CD4-positive, alpha-beta T cell treated with Interleukin-21 for 1 hour (primary cell): Measurements from ENCODE around the gene SORCS2.

ENCODE experiments used
- DNase-seq: peaks from one replicate; pipeline ENCODE4 v3.0.0-alpha.2; 2020

The SORCS2 gene

DNA sequence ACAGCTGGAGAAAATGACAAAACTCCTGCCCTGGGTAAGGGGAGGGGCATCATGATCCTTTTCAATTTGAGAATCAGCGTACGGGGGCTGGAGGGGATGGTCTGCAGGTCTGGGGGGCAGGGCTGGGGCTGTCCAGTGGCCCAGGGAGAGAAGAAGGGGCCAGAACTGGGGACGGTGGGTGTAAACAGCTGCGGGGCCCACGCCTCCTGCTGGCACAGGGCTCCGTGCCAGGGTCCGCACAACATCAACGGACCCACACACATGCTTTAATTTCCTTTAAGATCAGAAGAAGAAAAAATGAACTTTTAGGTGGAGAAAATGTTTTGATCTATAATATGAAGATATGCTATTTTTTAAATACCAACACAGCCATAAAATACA, 190.3 kb downstream of the SORCS2 start:
- DNase-seq, result no peak

DNA sequence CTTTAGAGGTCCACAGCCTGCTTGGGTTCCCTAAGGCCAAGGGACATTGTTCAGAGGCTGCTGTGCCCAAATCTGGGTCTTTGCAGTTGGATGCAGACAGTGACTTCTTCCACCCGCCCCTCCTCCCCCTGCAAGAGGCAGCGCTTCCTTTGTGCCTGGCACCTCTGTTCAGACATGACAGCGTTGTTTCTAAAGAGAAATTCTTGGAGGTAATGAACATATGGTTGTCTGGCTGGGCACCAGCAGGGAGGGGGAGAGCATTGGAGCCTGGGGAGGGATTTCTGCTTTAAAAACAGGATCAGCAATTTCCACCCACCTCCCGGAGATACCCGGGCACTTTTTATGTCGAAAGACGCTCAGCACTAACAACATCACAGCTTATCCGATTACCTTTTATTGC, 190.9 kb downstream of the SORCS2 start:
- no peak for DNase-seq

DNA sequence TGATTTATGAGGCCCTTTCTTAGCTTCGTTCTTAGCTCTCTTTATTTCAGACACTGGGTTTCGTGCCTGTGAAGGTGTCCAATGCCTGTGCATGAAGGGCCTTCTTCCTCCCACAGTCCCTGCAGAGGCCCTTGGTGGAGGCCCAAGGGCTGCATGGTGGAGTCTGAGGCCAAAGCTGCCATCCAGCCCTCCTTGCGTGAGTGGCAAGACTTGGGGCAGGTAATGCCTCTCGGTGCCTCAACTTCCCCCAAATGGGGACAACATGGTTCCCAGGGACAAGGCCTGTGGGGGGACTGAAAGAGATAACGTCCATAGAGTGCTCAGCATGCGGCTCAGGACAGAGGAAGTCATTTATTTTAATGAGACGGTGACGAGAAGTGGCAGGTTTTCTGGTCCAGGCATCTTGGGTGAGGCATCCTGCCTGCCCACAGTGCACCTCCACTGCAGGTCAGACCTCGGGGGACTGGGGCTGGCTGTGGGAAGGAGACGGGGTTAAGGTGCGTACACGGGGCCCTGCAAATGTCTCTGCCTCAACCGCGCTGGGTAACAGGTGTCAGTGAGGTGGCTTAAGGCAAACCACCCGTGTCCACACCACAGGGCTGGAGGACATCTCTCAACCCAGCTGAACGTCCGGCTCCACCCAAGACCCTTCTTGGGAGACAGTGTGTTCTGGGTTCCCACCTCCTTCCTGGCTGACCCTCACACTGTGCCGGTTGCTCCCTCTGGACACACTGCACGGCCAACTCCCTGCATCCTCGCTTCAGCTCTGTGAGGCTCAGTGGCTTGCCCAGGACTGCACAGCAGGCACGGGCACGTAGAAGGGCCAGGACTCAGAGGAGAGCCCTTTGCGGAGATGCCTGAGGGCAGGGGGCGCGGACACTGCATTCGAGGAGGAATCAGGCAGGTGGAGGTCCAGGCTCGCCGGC, 191.9 kb downstream of the SORCS2 start:
- no peak for DNase-seq

DNA sequence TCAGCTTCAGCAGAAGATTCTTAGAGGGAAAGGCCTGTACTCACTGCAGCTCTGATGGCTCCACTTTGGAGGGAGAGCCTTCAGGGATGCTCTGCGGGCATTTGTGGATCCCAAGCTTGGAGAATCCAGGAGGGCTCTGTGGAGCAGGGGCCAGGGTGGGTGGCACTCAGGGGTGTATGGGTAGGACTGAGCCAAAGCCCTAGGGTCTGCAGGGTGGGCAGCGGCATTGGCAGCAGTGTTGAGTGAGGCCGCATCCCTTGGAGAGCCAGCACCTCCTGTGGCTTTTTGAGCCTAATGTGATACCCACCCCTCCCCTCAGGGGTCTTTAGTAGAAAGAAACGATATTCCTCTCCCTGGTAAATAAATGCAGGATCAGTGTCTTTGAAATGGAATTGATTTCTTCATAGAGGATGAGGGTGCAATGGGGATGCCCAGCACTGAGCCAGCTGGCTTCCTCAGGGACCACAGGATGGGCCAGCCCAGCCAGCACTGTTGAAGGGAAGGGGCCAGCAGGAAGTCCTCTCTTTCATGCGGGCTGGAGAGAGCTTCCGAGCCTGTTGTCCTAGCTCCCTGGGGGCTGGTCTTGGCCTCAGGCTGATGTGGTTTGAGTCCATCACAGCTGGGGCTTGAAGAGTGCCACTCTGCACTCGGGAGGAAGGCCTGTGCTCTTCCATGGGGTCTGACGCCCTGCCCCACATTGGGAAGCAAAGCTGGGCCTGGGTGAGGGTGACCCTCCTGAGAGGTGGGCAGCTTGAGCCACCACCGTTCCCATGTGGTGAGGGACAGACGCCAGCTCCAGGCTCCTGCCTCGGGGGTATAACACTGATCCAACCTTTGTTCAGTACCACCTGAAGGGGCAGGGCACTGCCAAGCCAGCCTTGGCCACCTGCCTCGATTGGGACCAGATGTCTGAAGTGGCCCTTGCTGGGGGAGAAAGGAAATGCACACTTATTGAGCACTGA, 192.9 kb downstream of the SORCS2 start:
- no peak for DNase-seq

DNA sequence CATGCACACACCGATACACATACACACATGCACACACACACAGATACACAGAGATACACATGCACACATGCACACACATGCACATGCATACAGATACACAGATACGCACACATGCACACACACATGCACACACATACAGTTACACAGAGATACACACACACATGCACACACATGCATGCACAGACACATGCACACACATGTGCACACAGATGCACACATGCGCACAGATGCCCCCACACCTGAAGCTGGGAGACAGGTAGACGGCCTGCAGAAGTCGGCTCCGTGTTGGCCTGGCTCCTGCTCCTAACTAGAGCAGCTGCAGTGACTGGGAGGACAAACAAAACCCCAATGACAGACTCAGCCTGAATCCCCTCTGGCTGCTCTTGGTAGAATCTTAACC, 195.6 kb downstream of the SORCS2 start:
- no peak for DNase-seq

DNA sequence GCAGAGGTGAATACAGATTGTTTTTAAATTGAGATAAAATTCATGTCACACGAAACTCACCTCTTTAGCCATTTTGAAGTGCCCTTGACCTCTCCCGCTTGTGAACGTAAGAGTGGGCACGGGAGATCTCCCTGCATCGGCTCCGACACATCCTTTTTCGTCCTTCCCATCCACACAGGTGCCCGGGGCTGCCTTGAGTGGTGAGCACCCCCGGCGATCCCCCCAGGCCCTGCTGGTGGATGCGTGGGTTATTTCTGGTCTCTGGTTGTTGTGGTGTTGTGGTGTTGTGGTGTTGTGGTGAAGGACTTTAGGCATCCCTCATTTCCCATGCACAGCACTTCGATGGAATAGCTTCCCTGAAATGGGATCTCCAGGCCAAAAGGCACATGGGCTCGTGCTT, 196.3 kb downstream of the SORCS2 start:
- DNase-seq, result no peak

DNA sequence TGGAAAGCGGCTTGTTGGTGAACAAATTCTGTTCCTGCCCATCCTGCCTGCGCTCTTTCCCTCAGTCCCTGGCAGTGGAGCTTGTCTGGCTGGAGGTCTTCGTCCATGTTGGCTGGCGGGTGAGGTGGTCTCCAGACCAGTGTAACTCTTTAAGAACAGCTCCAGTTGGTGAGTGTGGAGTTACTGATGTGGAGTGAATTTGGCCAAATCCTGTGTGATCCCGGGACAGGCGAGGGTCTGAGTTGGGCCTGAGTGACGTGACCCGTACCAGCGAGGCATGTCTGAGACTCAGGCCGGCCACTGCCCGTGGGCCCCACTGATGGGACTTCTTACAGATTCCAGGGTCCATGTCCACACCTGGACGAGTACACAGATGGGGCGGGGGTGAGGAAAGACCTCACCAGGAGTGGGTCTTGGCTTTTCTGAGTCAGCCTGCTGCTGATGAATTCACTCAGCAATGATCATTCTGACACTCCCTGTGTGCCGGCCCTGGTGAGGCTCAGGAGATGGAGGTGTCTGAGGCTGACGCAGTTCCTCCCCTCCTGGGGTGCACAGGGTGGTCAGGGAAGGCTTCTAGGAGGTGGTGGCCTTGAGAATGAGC, 196.9 kb downstream of the SORCS2 start:
- no peak for DNase-seq

DNA sequence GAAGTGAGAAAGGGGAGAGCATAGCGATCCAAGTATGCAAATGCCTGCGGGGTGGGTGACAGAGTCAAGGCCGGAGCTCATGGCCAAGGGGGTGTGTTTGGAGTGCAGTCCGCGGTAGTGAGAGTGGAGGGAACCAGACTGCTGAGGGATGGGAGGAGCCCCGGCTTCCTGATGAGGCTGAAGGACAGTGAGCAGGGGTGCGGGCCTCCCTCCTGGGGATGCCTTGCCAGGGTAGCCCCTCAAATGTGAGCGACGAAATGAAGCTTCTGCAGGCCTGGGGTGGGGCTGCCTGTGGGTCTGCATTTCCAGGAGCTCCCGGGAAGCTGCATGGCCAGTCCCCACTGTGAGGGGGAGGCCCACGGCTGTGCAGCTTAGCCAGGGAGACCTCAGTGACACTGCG, 197.4 kb downstream of the SORCS2 start:
- no peak for DNase-seq

DNA sequence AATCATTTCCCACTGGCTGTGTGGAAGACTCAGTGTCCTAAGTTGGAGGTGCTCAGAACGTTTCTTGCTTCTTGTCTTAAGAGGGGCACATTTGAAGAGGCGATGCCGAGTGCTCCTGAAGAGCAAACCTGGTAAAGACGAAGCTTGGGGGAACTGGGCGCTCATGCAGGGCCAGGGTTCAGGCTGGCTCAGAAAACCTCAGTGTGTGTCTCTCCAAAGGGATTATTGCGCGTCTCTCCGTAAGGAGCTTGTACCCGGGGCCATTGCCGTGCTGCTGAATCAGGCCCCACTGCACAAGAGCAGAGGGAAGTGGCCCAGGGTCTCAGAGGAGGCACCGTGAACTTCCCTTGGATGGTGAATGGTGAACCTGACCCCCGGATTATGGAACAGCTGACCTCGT, 198.0 kb downstream of the SORCS2 start:
- no peak for DNase-seq

DNA sequence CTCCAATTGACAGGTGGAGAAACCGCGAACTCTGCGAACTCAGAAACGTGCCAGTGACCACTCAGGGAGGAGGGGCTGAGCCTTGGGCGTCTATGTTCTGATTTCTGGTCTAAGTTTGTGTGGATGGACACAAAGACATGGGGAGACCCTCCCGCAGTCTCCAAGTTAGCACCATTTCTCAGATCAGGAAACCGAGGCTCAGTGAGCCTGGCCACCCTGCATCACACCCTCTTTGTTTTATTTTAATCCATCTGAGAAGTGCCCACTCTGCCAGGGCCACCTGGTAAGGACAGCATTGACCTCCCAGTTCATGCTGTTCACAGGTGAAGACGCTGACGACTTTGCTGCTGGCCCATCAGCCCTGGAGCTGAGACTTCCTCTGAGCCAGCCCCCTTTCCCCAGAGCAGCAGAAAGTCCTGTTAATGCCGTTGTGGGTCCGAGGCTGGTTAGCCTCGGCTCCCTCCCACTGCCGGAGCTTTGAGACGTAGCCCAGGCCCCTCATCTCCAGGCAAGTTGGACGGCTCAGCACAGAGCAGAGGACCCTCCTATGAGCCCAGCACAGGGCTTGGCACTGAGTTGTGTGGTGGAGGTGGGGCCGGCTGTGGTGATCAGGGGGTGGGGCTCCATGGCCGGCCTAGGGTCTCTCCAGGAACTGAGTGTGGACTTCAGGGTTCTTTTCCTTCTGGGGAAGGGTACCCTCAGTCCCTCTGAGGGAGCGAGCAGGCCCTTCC, 198.7 kb downstream of the SORCS2 start:
- DNase-seq, result no peak

DNA sequence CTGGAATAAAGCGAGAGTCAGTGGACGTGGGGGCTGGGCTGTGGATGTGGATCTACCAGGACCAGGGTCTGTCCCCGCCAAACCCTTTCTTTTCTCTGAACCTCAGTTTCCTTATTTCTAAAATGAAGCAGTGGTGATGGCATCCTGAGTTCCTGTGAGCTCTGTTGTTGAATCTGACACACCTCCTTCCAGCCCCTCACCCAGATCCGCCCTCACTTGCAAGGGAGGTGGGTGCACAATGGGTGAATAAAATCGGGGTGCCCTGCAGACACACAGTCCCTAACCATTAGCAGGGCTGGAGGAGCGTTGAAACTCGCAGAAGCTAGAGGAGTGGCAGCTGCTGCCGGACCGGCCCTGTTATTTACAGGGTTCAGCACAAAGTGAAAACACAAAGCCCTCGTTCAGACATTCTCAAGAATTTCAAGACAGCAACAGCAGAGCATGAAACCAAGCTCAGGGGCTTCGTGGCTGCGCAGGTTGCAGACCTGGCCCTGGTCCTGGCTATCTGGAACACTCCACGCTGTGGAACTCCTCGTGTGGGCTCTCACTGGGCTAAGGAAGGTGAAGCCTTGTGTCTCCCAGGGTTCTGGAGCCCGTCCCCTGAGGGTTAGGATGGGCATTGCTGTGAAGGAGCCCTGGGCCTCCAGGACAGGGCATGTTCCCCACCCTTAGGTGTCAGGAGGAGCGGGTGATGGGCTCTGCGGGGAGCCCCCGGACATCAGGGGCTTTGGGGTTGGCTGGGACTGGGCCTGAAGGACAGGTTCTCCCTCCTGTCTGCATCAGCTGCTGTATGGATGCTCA, 199.5 kb downstream of the SORCS2 start:
- DNase-seq, result no peak

DNA sequence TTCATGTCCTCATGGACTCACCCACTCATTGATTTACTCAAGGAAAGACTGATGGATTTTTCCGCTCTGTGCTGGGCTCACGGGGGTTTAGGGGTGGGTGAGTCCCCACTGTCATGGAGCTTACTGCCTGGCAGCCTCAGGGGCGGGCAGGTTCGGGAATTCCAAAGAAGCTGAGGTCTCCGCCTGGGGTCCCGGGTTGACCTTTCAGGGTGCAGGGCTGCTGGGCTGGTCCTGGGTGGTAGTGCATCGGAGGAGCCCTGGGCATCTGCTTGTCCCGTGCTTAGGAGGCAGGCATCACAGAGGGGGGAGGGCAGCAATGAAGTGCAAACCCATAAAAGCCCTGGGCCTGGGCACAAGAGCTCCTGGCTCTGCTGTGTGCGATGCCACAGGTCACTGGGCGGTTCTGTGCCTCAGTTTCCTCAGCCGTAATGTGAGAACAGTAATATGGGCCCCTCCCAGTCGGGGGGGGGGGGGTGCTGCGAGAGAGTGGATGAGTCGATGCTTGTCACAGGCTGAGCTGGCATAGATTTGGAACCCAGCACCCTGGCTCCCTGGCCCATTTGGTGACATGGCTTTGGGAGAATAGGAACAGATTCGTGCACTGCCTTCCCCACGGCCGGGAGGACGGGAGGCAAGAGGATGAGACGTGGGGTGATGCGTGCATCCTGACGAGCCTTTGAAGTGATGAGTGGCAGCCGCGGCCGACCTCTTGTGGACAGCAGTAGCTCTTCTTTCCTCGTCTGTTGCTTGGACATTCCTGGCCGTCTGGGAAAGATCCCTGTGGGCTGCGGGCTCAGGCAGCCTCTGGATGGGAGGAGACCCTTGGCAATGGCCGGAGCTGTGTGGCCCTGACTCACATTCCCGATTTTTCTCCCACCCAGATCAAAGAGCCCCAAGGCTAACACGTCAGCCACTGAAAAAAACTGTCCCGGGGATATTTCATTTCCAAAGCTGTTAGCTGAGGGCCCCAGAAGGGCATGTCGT, 200.4 kb downstream of the SORCS2 start:
- no peak for DNase-seq

DNA sequence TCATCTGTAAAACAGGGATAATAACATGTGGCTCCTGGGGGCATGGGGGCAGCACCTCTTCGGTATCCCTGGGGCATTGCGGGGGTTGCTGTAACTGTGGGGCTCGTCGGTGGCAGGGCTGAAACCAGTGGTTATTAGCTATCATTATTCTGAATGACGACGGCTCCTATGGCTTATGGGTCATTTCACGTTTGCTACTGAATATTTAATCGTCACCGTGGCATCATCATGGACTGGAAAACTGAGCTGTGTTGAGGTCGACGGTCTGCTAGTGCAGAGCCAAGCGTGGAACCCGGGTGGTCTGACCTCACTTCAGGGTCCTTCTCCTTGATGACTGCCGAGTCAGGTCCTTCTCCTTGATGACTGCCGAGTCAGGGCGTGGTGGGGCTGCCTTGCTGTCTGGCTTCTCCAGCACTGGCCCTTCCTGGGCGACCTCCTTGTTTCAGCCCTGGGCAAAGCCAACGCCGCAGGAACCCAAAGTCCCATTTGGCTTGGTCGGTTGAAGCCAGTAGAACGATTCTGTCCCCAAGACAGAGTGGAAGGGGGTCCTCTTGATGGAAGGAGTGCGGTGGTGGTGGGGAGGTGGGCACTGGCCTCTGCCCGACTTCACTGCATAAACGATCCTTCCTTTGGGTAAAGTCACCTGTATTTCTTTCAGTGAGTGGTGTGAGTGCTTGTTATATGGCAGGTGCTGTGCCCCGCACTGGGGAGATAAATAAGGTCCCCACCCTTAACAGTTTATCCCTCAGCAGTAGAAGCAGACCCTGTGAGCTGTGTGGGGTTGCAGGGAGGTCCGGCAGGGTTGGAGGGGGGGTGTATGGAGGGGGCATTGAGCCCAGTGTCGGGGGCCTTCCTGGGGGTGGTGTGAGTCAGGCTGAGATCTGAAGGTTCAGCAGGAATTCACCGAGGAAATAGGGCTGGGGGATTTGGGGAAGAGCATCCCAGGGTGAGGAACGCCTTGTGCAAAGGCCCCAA, 201.6 kb downstream of the SORCS2 start:
- no peak for DNase-seq

DNA sequence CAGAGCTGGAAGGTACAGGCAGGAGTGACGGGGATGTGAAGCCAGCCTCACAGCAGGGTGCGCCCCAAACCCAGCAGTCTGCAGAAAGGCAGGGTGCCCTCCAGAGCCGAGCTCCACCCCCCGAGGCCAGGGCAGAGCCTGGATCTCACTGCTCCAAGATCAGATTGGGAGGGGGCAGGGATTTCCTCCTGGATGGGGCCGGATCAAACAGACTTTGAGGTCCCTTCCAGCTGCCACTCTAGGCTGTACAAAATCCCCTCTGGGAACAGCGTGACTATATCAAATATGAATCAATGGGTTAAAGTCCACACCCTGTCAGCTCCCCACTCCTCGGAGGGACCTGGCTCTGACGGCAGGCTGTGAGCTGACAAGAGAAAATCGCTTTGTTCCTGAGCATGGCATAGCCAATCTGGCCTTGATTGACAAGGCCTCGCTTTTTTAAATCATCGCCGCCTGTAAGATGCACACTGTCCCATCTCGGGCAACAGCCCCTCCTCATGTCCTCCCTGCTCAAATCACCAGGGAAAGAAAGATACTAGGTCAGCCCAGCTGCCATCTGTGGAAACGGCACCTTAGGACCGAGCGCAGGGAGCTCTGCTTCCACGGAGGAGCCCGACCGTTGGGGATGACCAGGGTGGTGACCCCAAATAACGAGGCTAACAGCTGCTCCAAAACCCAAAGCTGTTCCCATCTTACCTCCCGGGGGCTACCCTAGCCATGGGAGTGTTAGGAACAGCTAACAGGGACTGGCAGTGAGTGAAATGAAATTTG, 202.5 kb downstream of the SORCS2 start:
- no peak for DNase-seq

DNA sequence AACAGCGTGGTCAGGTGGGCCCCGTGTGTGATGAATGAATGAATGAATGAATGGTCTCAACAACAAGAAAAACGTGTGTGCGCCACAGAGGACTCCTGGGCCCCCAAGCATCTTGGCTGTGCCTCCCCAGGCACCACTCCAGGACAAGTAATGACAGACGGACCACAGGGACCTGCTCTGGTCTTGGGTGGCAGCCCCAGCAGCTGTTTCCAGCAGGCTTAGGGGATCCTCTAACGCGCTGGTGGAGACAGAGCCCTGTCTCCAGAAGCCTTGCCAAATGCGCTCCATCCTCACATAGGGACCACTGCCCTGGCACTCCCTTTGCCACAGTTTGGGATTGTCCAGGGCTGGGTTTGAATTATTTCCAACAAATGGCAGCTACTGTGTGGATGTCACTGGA, 203.3 kb downstream of the SORCS2 start:
- DNase-seq, result no peak

DNA sequence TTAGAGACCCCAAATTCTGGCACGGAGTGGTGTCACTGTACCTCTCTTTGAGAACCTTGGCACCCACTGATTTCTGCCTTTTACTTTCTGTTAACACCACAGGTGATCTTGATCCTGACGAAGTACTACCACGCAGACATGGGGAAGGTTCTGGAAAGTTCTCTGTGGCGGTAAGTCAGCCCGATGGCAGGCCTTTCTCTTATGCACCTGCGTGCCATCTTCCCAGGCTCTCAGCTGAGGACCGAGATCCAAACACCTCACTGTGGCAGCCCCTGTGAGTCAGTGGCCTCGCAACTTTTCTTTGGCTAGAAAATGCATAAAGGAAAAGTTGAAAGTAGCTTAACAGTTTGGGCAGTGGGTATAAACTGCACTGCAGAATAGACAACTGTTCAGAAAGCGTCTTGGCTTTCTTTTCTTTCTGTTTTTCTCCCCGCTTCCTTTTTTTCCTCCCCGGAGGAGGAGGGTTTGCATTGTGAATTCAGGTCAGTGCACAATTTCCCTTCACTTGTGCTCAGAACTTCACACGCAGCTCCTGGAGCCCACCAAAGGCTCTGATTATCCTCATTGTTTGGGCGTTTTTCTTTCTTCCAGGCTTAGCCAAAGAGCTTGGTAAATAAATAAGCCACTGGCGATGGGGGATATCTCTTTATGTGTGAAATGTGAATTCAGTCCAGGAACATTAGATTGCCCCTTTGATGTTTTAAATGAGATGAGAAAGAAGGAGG, 204.0 kb downstream of the SORCS2 start:
- no peak for DNase-seq

DNA sequence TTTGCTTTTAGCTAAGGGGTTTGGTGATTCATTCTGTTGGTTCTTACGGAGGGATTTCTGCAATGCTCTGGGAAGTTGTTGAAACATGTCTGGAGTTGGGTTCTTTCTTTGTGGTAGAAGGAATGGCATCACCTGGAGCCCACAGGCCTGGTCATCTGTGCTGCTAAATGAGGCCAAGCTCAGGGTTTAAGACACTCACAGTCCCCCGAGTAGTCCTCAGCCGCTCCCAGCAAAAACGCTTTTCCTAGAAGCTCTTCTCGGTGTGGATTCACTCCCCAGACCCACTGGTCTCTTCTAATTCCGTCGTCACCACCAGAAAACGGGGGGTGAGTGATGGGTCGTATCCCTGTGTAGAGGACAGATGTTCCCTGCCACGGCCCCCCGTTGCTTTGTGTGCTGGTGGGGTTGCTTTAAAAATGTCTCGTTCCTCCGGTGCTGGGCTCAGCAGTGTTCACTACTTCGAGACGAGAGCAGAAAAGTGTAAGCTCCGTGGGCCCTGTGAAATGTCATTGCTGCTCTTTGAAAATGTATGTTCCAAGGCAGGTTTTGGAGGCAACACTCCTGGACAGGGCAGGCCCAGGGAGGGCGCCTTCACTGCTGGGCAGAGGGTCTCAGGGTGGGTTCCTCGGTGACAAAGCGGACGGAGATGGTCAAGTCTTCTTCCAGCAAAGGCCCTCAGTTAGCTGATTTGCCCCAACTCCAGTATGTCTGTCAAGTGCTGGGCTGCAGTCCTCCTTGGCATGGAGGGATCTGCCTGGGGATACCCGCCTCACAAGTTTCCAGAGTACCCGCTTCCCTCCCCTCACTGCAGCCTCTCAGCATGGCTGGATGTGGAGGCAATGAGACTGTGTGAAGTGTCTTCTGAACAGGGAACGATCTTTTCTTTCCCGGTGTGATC, 205.1 kb downstream of the SORCS2 start:
- no peak for DNase-seq
